KMS-11 (cell line): ENCODE measurements around the gene GPBP1L1.

Experiments
- H2AFZ ChIP-seq: fragments of 200-600 bp; sonication (generic); 2 replicates; pipeline ENCODE4 v1.6.1; 2016; ENCODE audit warnings: antibody characterized with exemption, mixed run types, low read depth
- H3K27ac ChIP-seq: fragments of 200-600 bp; sonication (generic); 2 replicates; pipeline ENCODE4 v1.6.1; 2016; ENCODE audit warnings: mild to moderate bottlenecking, mixed run types
- H3K27me3 ChIP-seq: fragments of 200-600 bp; sonication (generic); 2 replicates; pipeline ENCODE4 v1.6.1; 2017; ENCODE audit warnings: mild to moderate bottlenecking, low read depth, mixed run types, moderate library complexity; ENCODE audit not compliant: insufficient read depth
- H3K36me3 ChIP-seq: fragments of 200-600 bp; sonication (generic); 2 replicates; pipeline ENCODE4 v1.6.1; 2017; ENCODE audit warnings: mild to moderate bottlenecking, mixed run types; ENCODE audit not compliant: insufficient read depth
- H3K4me1 ChIP-seq: fragments of 200-600 bp; sonication (generic); 2 replicates; pipeline ENCODE4 v1.6.1; 2016; ENCODE audit warnings: mild to moderate bottlenecking, low read depth, mixed run types; ENCODE audit not compliant: poor library complexity, severe bottlenecking
- H3K4me2 ChIP-seq: fragments of 200-600 bp; sonication (generic); 2 replicates; pipeline ENCODE4 v1.7.0; 2016; ENCODE audit warnings: mild to moderate bottlenecking, mixed run types
- H3K4me3 ChIP-seq: fragments of 200-600 bp; sonication (generic); IDR thresholded peaks from 2 replicates; pipeline ENCODE4 v1.6.1; 2017; ENCODE audit warnings: low read depth, low read length, mixed read lengths; ENCODE audit not compliant: insufficient read depth
- H3K79me2 ChIP-seq: fragments of 200-600 bp; sonication (generic); 2 replicates; pipeline ENCODE4 v1.6.1; 2016; ENCODE audit warnings: low read depth, mixed run types; ENCODE audit not compliant: insufficient read depth
- H3K9ac ChIP-seq: fragments of 200-600 bp; sonication (generic); 2 replicates; pipeline ENCODE4 v1.6.1; 2016; ENCODE audit warnings: mild to moderate bottlenecking, mixed run types
- H4K20me1 ChIP-seq: fragments of 200-600 bp; sonication (generic); 2 replicates; pipeline ENCODE4 v1.6.1; 2016; ENCODE audit warnings: mild to moderate bottlenecking, mixed run types; ENCODE audit not compliant: insufficient read depth
- TF ChIP-seq, protein P1 (sequence below): fragments of 200-600 bp; sonication (generic); conservative IDR thresholded peaks from 2 replicates; pipeline ENCODE4 v1.6.1; 2017; ENCODE audit warnings: low read depth, mild to moderate bottlenecking, antibody characterized with exemption, low read length, moderate library complexity, mixed read lengths

Gene GPBP1L1

DNA sequence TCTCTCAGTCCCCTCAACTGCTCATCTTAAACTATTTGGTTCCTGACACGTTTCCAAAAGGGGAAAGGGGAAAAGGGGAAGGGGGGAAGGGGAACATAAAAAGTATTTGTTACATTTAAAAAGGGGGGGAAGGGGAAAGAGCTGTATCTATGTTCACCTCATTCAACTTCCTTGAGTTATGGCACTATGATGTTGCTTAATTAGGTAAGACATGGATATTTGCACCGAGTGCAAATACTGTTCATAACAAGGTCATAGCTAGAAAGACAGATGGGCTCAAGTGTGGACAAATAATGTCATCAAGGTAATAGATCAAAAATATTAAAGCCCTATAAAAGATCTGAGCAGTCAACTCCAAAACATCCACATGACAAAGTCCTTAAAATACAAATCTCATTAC, 26.0 kb downstream of the GPBP1L1 start:
- no peak overlapping the region for H2AFZ ChIP-seq
- no peak overlapping the region for H3K4me3 ChIP-seq
- no peaks in the 10 kb centered on the region for H4K20me1 ChIP-seq
- no peaks in the 10 kb centered on the region for H3K27me3 ChIP-seq
- no peak overlapping the region for H3K9ac ChIP-seq
- TF ChIP-seq, protein P1, sequence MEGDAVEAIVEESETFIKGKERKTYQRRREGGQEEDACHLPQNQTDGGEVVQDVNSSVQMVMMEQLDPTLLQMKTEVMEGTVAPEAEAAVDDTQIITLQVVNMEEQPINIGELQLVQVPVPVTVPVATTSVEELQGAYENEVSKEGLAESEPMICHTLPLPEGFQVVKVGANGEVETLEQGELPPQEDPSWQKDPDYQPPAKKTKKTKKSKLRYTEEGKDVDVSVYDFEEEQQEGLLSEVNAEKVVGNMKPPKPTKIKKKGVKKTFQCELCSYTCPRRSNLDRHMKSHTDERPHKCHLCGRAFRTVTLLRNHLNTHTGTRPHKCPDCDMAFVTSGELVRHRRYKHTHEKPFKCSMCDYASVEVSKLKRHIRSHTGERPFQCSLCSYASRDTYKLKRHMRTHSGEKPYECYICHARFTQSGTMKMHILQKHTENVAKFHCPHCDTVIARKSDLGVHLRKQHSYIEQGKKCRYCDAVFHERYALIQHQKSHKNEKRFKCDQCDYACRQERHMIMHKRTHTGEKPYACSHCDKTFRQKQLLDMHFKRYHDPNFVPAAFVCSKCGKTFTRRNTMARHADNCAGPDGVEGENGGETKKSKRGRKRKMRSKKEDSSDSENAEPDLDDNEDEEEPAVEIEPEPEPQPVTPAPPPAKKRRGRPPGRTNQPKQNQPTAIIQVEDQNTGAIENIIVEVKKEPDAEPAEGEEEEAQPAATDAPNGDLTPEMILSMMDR, result no peak
- peaks cover 8% of the 10 kb centered on the region; the same call in 1 of the 2 replicates for H3K36me3 ChIP-seq
- no peaks in the 10 kb centered on the region for H3K4me1 ChIP-seq
- H3K27ac ChIP-seq, result no peak overlapping the region
- H3K4me2 ChIP-seq, result no peak overlapping the region
- H3K79me2 ChIP-seq, result peaks cover 40% of the 10 kb centered on the region; the same call in 1 of the 2 replicates

DNA sequence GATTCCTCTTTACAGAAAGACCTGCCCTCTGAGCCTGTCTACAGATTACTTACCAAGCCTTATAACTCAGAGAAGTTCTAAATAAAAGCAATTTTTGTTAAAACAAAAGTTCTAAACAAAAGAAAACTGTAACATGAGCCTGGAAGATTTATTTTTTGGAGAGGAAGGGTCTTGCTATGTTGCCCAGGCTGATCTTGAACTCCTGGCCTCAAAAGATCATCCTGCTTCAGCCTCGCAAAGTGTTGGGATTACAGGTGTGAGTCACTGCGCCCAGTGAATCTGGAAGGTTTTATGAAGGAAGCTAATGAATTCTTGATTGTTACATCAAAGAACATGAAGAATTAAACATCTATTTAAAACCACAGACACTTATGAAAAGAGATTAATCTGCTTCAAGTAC, 27.1 kb downstream of the GPBP1L1 start:
- Histone ChIP-seq H3K27me3 (no peaks in the 10 kb centered on the region), H3K4me2 (no peak overlapping the region), H3K9ac (no peak overlapping the region), H2AFZ (no peak overlapping the region), H3K4me3 (no peak overlapping the region), H3K79me2 (peaks cover 32% of the 10 kb centered on the region; the same call in 1 of the 2 replicates), H4K20me1 (no peaks in the 10 kb centered on the region), H3K36me3 (peaks cover 8% of the 10 kb centered on the region; the same call in 1 of the 2 replicates), H3K4me1 (no peaks in the 10 kb centered on the region), H3K27ac (no peak overlapping the region)
- TF ChIP-seq, protein P1, result no peak

DNA sequence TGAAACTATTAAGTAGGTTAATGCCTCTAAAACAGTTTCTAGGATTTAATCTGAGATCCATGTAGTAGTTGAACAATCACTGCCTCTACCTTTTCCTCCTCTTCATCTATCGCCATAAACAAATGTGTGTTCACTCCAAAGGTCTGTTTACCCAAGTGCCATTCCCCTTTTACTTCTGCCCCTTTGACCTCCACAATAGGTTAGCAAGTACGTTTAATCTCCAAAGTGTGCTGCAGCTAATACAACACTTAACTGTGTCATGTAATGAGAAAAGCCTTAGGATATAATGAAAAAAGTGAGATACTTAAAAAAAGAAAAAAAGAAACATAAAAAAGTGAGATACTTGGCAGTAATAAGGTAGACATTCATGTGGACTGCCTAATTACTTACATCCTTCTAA, 28.2 kb downstream of the GPBP1L1 start:
- Histone ChIP-seq H3K27me3 (no peaks in the 10 kb centered on the region), H3K79me2 (peaks cover 21% of the 10 kb centered on the region; the same call in 1 of the 2 replicates), H3K4me2 (no peak overlapping the region), H3K36me3 (peaks cover 8% of the 10 kb centered on the region; the same call in 1 of the 2 replicates), H3K27ac (no peak overlapping the region), H4K20me1 (no peaks in the 10 kb centered on the region), H3K4me1 (no peaks in the 10 kb centered on the region), H3K4me3 (no peak overlapping the region), H2AFZ (no peak overlapping the region), H3K9ac (no peak overlapping the region)
- TF ChIP-seq, protein P1, result no peak

DNA sequence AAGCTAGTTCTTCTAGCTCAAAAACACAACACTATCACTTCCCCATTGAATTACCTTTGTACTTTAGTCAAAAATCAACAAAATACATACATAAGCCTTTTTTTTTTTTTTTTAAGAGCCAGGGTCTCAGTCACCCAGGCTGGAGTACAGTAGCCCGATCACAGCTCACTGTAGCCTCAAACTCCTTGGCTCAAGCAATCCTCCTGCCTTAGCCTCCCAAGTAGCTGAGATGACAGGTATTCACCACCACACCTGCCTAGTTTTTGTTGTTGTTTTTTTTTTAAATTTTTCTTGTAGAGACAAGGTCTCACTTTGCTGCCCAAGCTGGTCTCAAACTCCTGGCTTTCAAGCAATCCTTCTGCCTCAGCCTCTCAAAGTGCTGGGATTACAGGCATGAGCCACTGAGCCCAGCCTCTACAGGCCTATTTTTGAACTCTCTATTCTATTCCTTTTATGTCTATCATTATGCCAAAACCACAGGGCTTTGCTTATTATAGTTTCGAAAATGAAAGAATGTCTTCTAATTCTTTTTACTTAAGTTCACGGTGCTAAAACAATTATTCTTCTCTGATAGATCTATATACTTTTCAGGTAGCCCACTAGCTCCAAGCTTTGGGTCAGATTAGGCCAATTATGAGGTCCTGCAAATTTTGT, 29.6 kb downstream of the GPBP1L1 start:
- Histone ChIP-seq H4K20me1 (no peaks in the 10 kb centered on the region), H3K4me2 (no peak overlapping the region), H3K79me2 (peaks cover 8% of the 10 kb centered on the region; the same call in 1 of the 2 replicates), H3K9ac (no peak overlapping the region), H2AFZ (no peak overlapping the region), H3K4me3 (no peak overlapping the region), H3K4me1 (no peaks in the 10 kb centered on the region), H3K36me3 (peaks cover 8% of the 10 kb centered on the region; the same call in 1 of the 2 replicates), H3K27me3 (no peaks in the 10 kb centered on the region), H3K27ac (no peak overlapping the region)
- TF ChIP-seq, protein P1, result no peak
